Hepatocyte (in vitro differentiated cells): ENCODE measurements around the gene DUSP8. TPM values are rescaled to one million over a fixed set of nuclear protein-coding genes. Genes with fewer than 3 reads are reported as not detected.

Experiments used
- DNase-seq: peaks from one replicate; pipeline ENCODE4 v3.0.0-alpha.2; 2016; ENCODE audit warnings: low spot score
- H2AFZ ChIP-seq: fragments of 200-600 bp; sonication (generic); 2 replicates; pipeline ENCODE4 v1.6.0; 2016; ENCODE audit warnings: antibody characterized with exemption, mild to moderate bottlenecking
- H3K27ac ChIP-seq: fragments of 200-600 bp; sonication (generic); 2 replicates; pipeline ENCODE4 v1.5.1; 2016; ENCODE audit warnings: mild to moderate bottlenecking
- H3K27me3 ChIP-seq: fragments of 200-600 bp; sonication (generic); 2 replicates; pipeline ENCODE4 v1.6.1; 2016
- H3K36me3 ChIP-seq: fragments of 200-600 bp; sonication (generic); replicated peaks from 2 replicates; pipeline ENCODE4 v1.5.1; 2016; ENCODE audit warnings: low read depth; ENCODE audit not compliant: insufficient read depth
- H3K4me1 ChIP-seq: fragments of 200-600 bp; sonication (generic); 2 replicates; pipeline ENCODE4 v1.5.1; 2016; ENCODE audit warnings: mild to moderate bottlenecking, moderate library complexity; ENCODE audit not compliant: insufficient read depth
- H3K4me2 ChIP-seq: fragments of 200-600 bp; sonication (generic); 2 replicates; pipeline ENCODE4 v1.6.0; 2016
- H3K4me3 ChIP-seq: fragments of 200-600 bp; sonication (generic); 2 replicates; pipeline ENCODE4 v1.5.1; 2016; ENCODE audit warnings: mild to moderate bottlenecking
- H3K79me2 ChIP-seq: fragments of 200-600 bp; sonication (generic); 2 replicates; pipeline ENCODE4 v1.6.0; 2017; ENCODE audit warnings: mild to moderate bottlenecking
- H3K9me2 ChIP-seq: fragments of 200-600 bp; sonication (generic); replicated peaks from 2 replicates; pipeline ENCODE4 v1.6.0; 2017; ENCODE audit warnings: mild to moderate bottlenecking; ENCODE audit not compliant: insufficient read depth
- H3K9me3 ChIP-seq: fragments of 200-600 bp; sonication (generic); 2 replicates; pipeline ENCODE4 v1.5.1; 2016; ENCODE audit warnings: low read depth, mild to moderate bottlenecking
- H4K20me1 ChIP-seq: fragments of 200-600 bp; sonication (generic); 2 replicates; pipeline ENCODE4 v1.6.0; 2016; ENCODE audit warnings: mild to moderate bottlenecking; ENCODE audit not compliant: insufficient read depth, poor library complexity, severe bottlenecking
- EZH2 ChIP-seq: fragments of 200-600 bp; sonication (generic); IDR thresholded peaks from 2 replicates; pipeline ENCODE4 v1.6.1; 2016; ENCODE audit warnings: antibody characterized with exemption, mild to moderate bottlenecking, borderline replicate concordance
- EZH2phosphoT487 ChIP-seq: fragments of 200-600 bp; sonication (generic); IDR thresholded peaks from one replicate; pipeline ENCODE4 v1.6.1; 2018; ENCODE audit warnings: antibody characterized with exemption, mild to moderate bottlenecking, low read depth, moderate library complexity; ENCODE audit not compliant: unreplicated experiment, severe bottlenecking
- WGBS: methylation state at CpG from one replicate; pipeline ENCODE4 v1.1.6; 2016; ENCODE audit warnings: low lambda C conversion rate; ENCODE audit errors: missing lambda C conversion rate; 5-methylcytosine and 5-hydroxymethylcytosine counted together
- polyA plus RNA-seq: library from polyadenylated mRNA; unstranded; fragments of >200 nt; fragmentation: Nextera tagmentation; extraction: Ambion mirVana; gene quantifications from 2 replicates; pipeline ENCODE4 v1.2.1, GENCODE V29; 2016
- total RNA-seq: library from RNA; depleted of rRNA; stranded (reverse); fragments of >200 nt; gene quantifications from 2 replicates; pipeline ENCODE4 v1.2.3, GENCODE V29; 2014
- TF ChIP-seq, protein P1 (sequence below): fragments of 200-600 bp; sonication (generic); IDR thresholded peaks from 2 replicates; pipeline ENCODE4 v1.5.1; 2016; ENCODE audit warnings: antibody characterized with exemption, mild to moderate bottlenecking; ENCODE audit not compliant: poor library complexity

The DUSP8 gene
- total and polyA plus RNA-seq, 2 experiments from 2014 or later: 8.0 to 17.7 TPM

DNA sequence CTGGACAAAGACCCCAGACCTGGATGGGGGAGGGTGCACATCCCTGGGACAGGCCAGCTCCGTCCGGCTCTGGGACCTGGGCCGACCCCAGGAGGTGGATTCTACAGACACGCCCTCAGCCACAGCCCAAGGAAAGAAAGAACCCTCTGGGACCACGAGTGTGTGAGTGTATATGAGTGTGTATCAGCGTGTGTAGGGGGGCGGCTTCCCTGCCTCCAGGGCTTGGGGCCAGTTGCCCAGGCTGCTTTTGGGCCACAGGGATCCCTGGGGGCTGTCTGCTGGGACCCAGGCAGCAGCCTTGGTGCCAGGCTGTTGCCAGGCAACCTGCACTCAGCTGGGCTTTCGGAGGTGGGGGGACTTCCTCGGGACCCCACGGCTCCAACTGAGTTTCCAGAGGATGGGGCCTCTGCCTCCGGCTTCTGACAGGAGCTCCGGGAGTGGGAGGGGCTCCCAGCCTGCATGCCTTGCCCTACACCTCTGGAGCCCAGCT is 8.9 kb downstream of the DUSP8 start:
- 82% methylated on average over 12 of the region's 12 CpGs for WGBS
- Histone ChIP-seq H3K36me3 (no peaks in the 10 kb centered on the region), H2AFZ (no peak overlapping the region), H3K27me3 (no peaks in the 10 kb centered on the region), H3K4me2 (no peak overlapping the region), H3K9me3 (no peaks in the 10 kb centered on the region), H3K4me1 (peaks cover 19% of the 10 kb centered on the region), H3K79me2 (no peaks in the 10 kb centered on the region), H3K4me3 (no peak overlapping the region), H3K9me2 (no peaks in the 10 kb centered on the region), H4K20me1 (peaks cover 21% of the 10 kb centered on the region), H3K27ac (no peak overlapping the region)
- TF ChIP-seq, protein P1, sequence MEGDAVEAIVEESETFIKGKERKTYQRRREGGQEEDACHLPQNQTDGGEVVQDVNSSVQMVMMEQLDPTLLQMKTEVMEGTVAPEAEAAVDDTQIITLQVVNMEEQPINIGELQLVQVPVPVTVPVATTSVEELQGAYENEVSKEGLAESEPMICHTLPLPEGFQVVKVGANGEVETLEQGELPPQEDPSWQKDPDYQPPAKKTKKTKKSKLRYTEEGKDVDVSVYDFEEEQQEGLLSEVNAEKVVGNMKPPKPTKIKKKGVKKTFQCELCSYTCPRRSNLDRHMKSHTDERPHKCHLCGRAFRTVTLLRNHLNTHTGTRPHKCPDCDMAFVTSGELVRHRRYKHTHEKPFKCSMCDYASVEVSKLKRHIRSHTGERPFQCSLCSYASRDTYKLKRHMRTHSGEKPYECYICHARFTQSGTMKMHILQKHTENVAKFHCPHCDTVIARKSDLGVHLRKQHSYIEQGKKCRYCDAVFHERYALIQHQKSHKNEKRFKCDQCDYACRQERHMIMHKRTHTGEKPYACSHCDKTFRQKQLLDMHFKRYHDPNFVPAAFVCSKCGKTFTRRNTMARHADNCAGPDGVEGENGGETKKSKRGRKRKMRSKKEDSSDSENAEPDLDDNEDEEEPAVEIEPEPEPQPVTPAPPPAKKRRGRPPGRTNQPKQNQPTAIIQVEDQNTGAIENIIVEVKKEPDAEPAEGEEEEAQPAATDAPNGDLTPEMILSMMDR: no peak
- TF ChIP-seq EZH2phosphoT487 (no peak), EZH2 (no peak)
- no peak for DNase-seq

DNA sequence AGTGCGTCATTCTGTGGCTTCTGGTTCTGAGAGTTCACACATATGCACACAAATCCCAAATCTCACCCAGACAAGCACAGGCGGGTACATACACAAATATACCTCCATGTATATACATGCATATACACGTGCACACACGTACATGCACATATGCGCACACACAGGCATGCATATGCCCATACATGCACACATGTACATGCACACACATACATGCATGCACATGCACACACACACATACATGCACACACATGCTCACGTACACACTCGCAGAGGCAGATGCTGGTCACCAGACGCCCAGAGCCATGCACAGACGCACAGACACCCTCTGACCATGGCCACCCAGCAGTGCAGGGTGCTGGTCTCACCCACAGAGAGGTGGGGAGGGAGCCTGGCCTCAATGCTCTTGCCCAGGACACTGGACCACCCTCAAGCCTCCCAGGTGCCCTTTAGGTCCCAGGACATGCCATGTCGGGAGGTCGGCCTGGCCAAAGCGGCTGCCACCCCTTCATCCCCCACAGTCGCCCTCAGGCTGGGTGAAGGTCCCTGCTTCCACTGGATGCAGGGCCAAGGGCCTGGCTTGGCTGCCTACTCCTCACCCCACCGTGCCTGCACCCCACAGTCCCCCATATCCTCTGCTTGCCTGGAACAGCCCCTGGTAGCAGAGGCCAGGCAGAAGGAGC is 9.5 kb downstream of the DUSP8 start:
- Histone ChIP-seq H3K4me2 (no peak overlapping the region), H3K9me3 (no peaks in the 10 kb centered on the region), H4K20me1 (peaks cover 15% of the 10 kb centered on the region), H3K27me3 (no peaks in the 10 kb centered on the region), H3K79me2 (no peaks in the 10 kb centered on the region), H2AFZ (no peak overlapping the region), H3K36me3 (no peaks in the 10 kb centered on the region), H3K27ac (no peak overlapping the region), H3K9me2 (no peaks in the 10 kb centered on the region), H3K4me3 (no peak overlapping the region), H3K4me1 (peaks cover 23% of the 10 kb centered on the region)
- no peak for DNase-seq
- no peak for TF ChIP-seq EZH2phosphoT487
- TF ChIP-seq EZH2: no peak
- TF ChIP-seq, protein P1: no peak
- 97% methylated on average over 14 of the region's 14 CpGs for WGBS

DNA sequence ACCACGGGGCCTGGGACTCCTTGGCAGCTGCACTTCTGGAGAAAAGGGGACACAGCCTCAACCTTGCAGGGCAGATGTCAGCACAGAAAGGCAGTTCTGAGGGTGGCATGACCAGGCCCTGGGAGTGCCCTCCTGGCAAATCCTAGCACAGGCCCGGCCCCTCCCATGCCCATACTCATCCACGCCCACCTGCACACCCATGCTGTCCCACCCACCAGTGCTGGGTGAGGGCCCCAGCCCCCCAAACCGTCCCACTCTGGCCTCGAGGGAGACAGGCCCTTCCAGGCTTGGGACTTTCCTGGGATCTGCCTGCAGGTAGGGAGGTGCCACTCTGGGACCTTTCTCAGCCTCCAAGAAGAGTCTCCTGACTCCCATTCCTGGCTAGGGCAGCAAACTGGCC is 10.1 kb downstream of the DUSP8 start:
- TF ChIP-seq EZH2 (no peak), EZH2phosphoT487 (no peak)
- TF ChIP-seq, protein P1: no peak
- Histone ChIP-seq H3K4me1 (peaks cover 24% of the 10 kb centered on the region), H4K20me1 (peaks cover 9% of the 10 kb centered on the region), H3K9me2 (no peaks in the 10 kb centered on the region), H3K27me3 (no peaks in the 10 kb centered on the region), H3K4me3 (no peak overlapping the region), H3K79me2 (no peaks in the 10 kb centered on the region), H3K4me2 (no peak overlapping the region), H3K9me3 (no peaks in the 10 kb centered on the region), H2AFZ (no peak overlapping the region), H3K27ac (no peak overlapping the region), H3K36me3 (no peaks in the 10 kb centered on the region)
- 93% methylated on average over 4 of the region's 5 CpGs for WGBS
- no peak for DNase-seq
